H1 (cell line): Measurements from ENCODE around the gene ATP2B3. TPM values are rescaled to one million over a fixed set of nuclear protein-coding genes. Genes with fewer than 3 reads are reported as not detected.

Experiments used
- CTCF ChIA-PET: fragments of 300-600 bp; sonication (Branson Sonifier 250); formaldehyde crosslinking; loops from one replicate; lab custom pipeline; 2021; ENCODE audit not compliant: partially characterized antibody; lab: Charles Lee
- POLR2A ChIA-PET: fragments of 300-600 bp; sonication (Branson Sonifier 250); formaldehyde crosslinking; loops from one replicate; lab custom pipeline; 2021; ENCODE audit warnings: inconsistent platforms; ENCODE audit not compliant: partially characterized antibody; lab: Charles Lee
- DNase-seq, 2 experiments: peaks; one replicate each; pipeline versions ENCODE4 v3.0.0 to v3.0.0-alpha.2; 2010 to 2022; ENCODE audit warnings: low spot score in 2 of 2, low read depth in 1 of 2, mixed read lengths in 1 of 2
- FAIRE-seq: peaks from 2 replicates; lab custom pipeline; 2011; peaks lifted over from hg19 to GRCh38; lab: Jason Lieb, UNC
- H2AFZ ChIP-seq: 2 replicates; pipeline ENCODE4 v1.8.1; 2012; ENCODE audit warnings: low read length, inconsistent platforms
- H2AK5ac ChIP-seq: 2 replicates; pipeline ENCODE4 v1.6.1; 2013; ENCODE audit warnings: low read depth, low read length
- H2BK120ac ChIP-seq: replicated peaks from 2 replicates; pipeline ENCODE3; 2013; ENCODE audit warnings: low read depth, low read length, inconsistent platforms
- H2BK12ac ChIP-seq: 2 replicates; pipeline ENCODE4 v1.6.1; 2013; ENCODE audit warnings: low read depth, low read length
- H2BK15ac ChIP-seq: 2 replicates; pipeline ENCODE4 v1.6.1; 2013; ENCODE audit warnings: low read length
- H2BK20ac ChIP-seq: 2 replicates; pipeline ENCODE4 v1.6.1; 2013; ENCODE audit warnings: low read length
- H2BK5ac ChIP-seq: 2 replicates; pipeline ENCODE4 v1.6.1; 2013; ENCODE audit warnings: low read depth, low read length
- H3K14ac ChIP-seq: 2 replicates; pipeline ENCODE4 v1.6.1; 2013; ENCODE audit warnings: inconsistent platforms; ENCODE audit not compliant: insufficient read length
- H3K18ac ChIP-seq: 2 replicates; pipeline ENCODE4 v1.6.1; 2013; ENCODE audit warnings: low read length; ENCODE audit errors: extremely low read depth
- H3K23ac ChIP-seq: 2 replicates; pipeline ENCODE4 v1.6.1; 2013; ENCODE audit warnings: inconsistent platforms; ENCODE audit not compliant: insufficient read length
- H3K23me2 ChIP-seq: 2 replicates; pipeline ENCODE4 v1.6.1; 2013; ENCODE audit warnings: low read depth, low read length
- H3K27ac ChIP-seq: 2 replicates; pipeline ENCODE4 v1.6.1; 2011; ENCODE audit warnings: low read depth, low read length, inconsistent platforms
- H3K27me3 ChIP-seq, 4 experiments: replicated peaks in 1 of 4; 1 replicate in 1 of 4; 2 replicates in 3 of 4; pipeline versions ENCODE4 v1.6.1 to v1.8.1; 2011 to 2013; ENCODE audit warnings: low read length in 3 of 4, mild to moderate bottlenecking in 3 of 4, inconsistent platforms in 2 of 4, mixed read lengths in 2 of 4, moderate library complexity in 1 of 4; ENCODE audit not compliant: control insufficient read depth in 3 of 4, insufficient read depth in 3 of 4; ENCODE audit errors: extremely low read depth in 1 of 4
- H3K36me3 ChIP-seq, 4 experiments: 2 replicates each; pipeline versions ENCODE4 v1.6.1 to v1.8.1; 2011 to 2013; ENCODE audit warnings: mild to moderate bottlenecking in 4 of 4, low read length in 3 of 4, moderate library complexity in 2 of 4, control low read depth in 1 of 4, inconsistent platforms in 1 of 4; ENCODE audit not compliant: insufficient read depth in 4 of 4, control insufficient read depth in 2 of 4
- H3K4ac ChIP-seq: replicated peaks from 2 replicates; pipeline ENCODE3; 2013; ENCODE audit warnings: low read length, low read depth, mixed read lengths, inconsistent platforms; ENCODE audit not compliant: insufficient read length
- H3K4me1 ChIP-seq, 4 experiments: replicated peaks in 1 of 4; 1 replicate in 1 of 4; 2 replicates in 3 of 4; pipeline versions ENCODE4 v1.6.1 to v1.8.1; 2011 to 2013; ENCODE audit warnings: low read length in 3 of 4, inconsistent platforms in 2 of 4, mixed read lengths in 1 of 4; ENCODE audit not compliant: insufficient read depth in 4 of 4, control insufficient read depth in 3 of 4
- H3K4me2 ChIP-seq, 2 experiments: 2 replicates each; pipeline versions ENCODE4 v1.6.1 to v1.8.1; 2011 to 2013; ENCODE audit warnings: low read depth in 2 of 2, low read length in 2 of 2, control low read depth in 1 of 2, inconsistent platforms in 1 of 2, mild to moderate bottlenecking in 1 of 2; ENCODE audit not compliant: insufficient read depth in 1 of 2
- H3K4me3 ChIP-seq, 4 experiments: fragments of 200-600, 300-600 bp in 1 of 4; sonication (generic), shearing (Covaris generic), sonication (Bioruptor Twin) in 1 of 4; 2 replicates each; pipeline versions ENCODE4 v1.5.1 to v1.8.1; 2011 to 2016; ENCODE audit warnings: low read length in 4 of 4, low read depth in 3 of 4, control low read depth in 2 of 4, inconsistent platforms in 2 of 4, mild to moderate bottlenecking in 2 of 4, mixed read lengths in 1 of 4, moderate library complexity in 1 of 4; ENCODE audit not compliant: insufficient read depth in 2 of 4; ENCODE audit errors: extremely low read depth in 1 of 4
- H3K56ac ChIP-seq: replicated peaks from 2 replicates; pipeline ENCODE3; 2013; ENCODE audit warnings: low read depth, mild to moderate bottlenecking, mixed read lengths, low read length, inconsistent platforms; ENCODE audit not compliant: insufficient read length
- H3K79me1 ChIP-seq: 2 replicates; pipeline ENCODE4 v1.6.1; 2013; ENCODE audit warnings: low read depth, low read length, control low read depth
- H3K79me2 ChIP-seq, 2 experiments: 2 replicates each; pipeline versions ENCODE4 v1.6.1 to v1.8.1; 2012 to 2013; ENCODE audit warnings: low read length in 2 of 2, mild to moderate bottlenecking in 2 of 2, inconsistent platforms in 1 of 2; ENCODE audit not compliant: insufficient read depth in 2 of 2, control insufficient read depth in 1 of 2
- H3K9ac ChIP-seq, 4 experiments: replicated peaks in 1 of 4; 1 replicate in 1 of 4; 2 replicates in 3 of 4; pipeline versions ENCODE4 v1.6.1 to v1.8.1; 2011 to 2013; ENCODE audit warnings: low read depth in 3 of 4, low read length in 3 of 4, control low read depth in 2 of 4, mild to moderate bottlenecking in 2 of 4, moderate library complexity in 2 of 4, inconsistent platforms in 1 of 4; ENCODE audit errors: extremely low read depth in 1 of 4
- H3K9me3 ChIP-seq, 2 experiments: 2 replicates each; pipeline versions ENCODE4 v1.6.1 to v1.8.1; 2012 to 2013; ENCODE audit warnings: mild to moderate bottlenecking in 2 of 2, moderate library complexity in 2 of 2, control low read depth in 1 of 2, inconsistent platforms in 1 of 2, low read depth in 1 of 2, low read length in 1 of 2, mixed read lengths in 1 of 2; ENCODE audit not compliant: insufficient read depth in 2 of 2
- H4K20me1 ChIP-seq, 2 experiments: replicated peaks in 1 of 2; 2 replicates each; pipeline versions ENCODE3 to v1.8.1; 2011 to 2013; ENCODE audit warnings: inconsistent platforms in 2 of 2, low read length in 2 of 2, mild to moderate bottlenecking in 1 of 2; ENCODE audit not compliant: insufficient read depth in 2 of 2, control insufficient read depth in 1 of 2
- H4K5ac ChIP-seq: 2 replicates; pipeline ENCODE4 v1.6.1; 2013; ENCODE audit warnings: low read length, low read depth, mixed read lengths, inconsistent platforms; ENCODE audit not compliant: insufficient read length
- H4K8ac ChIP-seq: 2 replicates; pipeline ENCODE4 v1.8.0; 2013; ENCODE audit warnings: mild to moderate bottlenecking, moderate library complexity, low read length, inconsistent platforms; ENCODE audit not compliant: insufficient read depth; ENCODE audit errors: extremely low read depth
- H4K91ac ChIP-seq: replicated peaks from 2 replicates; pipeline ENCODE3; 2013; ENCODE audit warnings: low read length, mixed read lengths, inconsistent platforms; ENCODE audit not compliant: insufficient read length
- CREB1 ChIP-seq: IDR thresholded peaks from 2 replicates; pipeline ENCODE4 v1.6.1; 2012; ENCODE audit warnings: inconsistent platforms
- CTBP2 ChIP-seq: IDR thresholded peaks from 2 replicates; pipeline ENCODE4 v1.7.0; 2011; ENCODE audit warnings: borderline replicate concordance, mild to moderate bottlenecking, moderate library complexity, mixed read lengths, low read length; ENCODE audit not compliant: insufficient read depth, insufficient read length
- HDAC2 ChIP-seq, 2 experiments: fragments of 300-600 bp in 1 of 2; sonication (generic) in 1 of 2; IDR thresholded peaks; 2 replicates each; pipeline ENCODE4 v1.6.1; 2011 to 2012; ENCODE audit warnings: low read depth in 2 of 2, low read length in 2 of 2, mild to moderate bottlenecking in 2 of 2, moderate library complexity in 2 of 2, borderline replicate concordance in 1 of 2, inconsistent platforms in 1 of 2
- HDAC6 ChIP-seq: IDR thresholded peaks from one replicate; pipeline ENCODE4 v1.7.1; 2012; ENCODE audit warnings: low read depth, mild to moderate bottlenecking, inconsistent platforms, low read length, moderate library complexity
- POLR2AphosphoS5 ChIP-seq: IDR thresholded peaks from 2 replicates; pipeline ENCODE4 v1.6.1; 2011; ENCODE audit warnings: low read depth, low read length
- RXRA ChIP-seq: IDR thresholded peaks from 2 replicates; pipeline ENCODE4 v1.6.1; 2011; ENCODE audit warnings: low read depth, mild to moderate bottlenecking, low read length, moderate library complexity; ENCODE audit not compliant: insufficient read depth
- SAP30 ChIP-seq: fragments of 300-600 bp; sonication (generic); IDR thresholded peaks from 2 replicates; pipeline ENCODE4 v1.7.1; 2012; ENCODE audit warnings: low read length, moderate library complexity, mild to moderate bottlenecking, inconsistent platforms; ENCODE audit not compliant: insufficient read depth, insufficient replicate concordance
- SIRT6 ChIP-seq: IDR thresholded peaks from one replicate; pipeline ENCODE4 v1.7.1; 2012; ENCODE audit warnings: low read length, inconsistent platforms
- SP1 ChIP-seq: IDR thresholded peaks from 2 replicates; pipeline ENCODE4 v1.6.1; 2011; ENCODE audit warnings: low read depth, low read length
- WGBS, 2 experiments: shearing (Covaris generic) in 1 of 2; methylation state at CpG; one replicate each; pipeline versions ENCODE4 v1.1.6 to v1.1.7; 2013 to 2015; ENCODE audit warnings: low lambda C conversion rate in 2 of 2, mixed read lengths in 2 of 2, inconsistent platforms in 1 of 2, low coverage in 1 of 2, missing lambda C conversion rate in 1 of 2; ENCODE audit not compliant: insufficient replicate concordance in 2 of 2, insufficient coverage in 1 of 2, insufficient read length in 1 of 2; ENCODE audit errors: extremely low coverage in 1 of 2, missing lambda C conversion rate in 1 of 2; 5-methylcytosine and 5-hydroxymethylcytosine counted together
- polyA plus RNA-seq, 7 experiments: library from polyadenylated mRNA; depleted of rRNA in 3 of 7; stranded (reverse) in 5 of 7; unstranded in 2 of 7; fragments of >200 nt in 5 of 7; fragments of 200-250 nt in 2 of 7; gene quantifications; 1 replicate in 5 of 7; 2 replicates in 1 of 7; 4 replicates in 1 of 7; pipeline versions ENCODE4 v1.2.1 to v1.2.3, GENCODE V29; 2011 to 2013; ENCODE audit warnings: missing spikeins in 2 of 7, mixed read lengths in 2 of 7
- total RNA-seq: library from RNA; stranded (reverse); fragmentation: NEBNext Ultra II Directional; extraction: Animal tissue kit (Norgen Biotek cat#: 25700); gene quantifications from 2 replicates; pipeline ENCODE4 v1.2.1, GENCODE V29; 2021
- TF ChIP-seq, protein P1 (sequence below): IDR thresholded peaks from 2 replicates; pipeline ENCODE4 v1.6.1; 2011; ENCODE audit warnings: low read depth, mild to moderate bottlenecking, low read length; ENCODE audit not compliant: insufficient read depth

ATP2B3 gene
- total and polyA plus RNA-seq, 2 of the 8 experiments (the other 6 are each of a cell fraction or from before 2014, with no cell fraction given), result 0.14 to 0.19 TPM

DNA sequence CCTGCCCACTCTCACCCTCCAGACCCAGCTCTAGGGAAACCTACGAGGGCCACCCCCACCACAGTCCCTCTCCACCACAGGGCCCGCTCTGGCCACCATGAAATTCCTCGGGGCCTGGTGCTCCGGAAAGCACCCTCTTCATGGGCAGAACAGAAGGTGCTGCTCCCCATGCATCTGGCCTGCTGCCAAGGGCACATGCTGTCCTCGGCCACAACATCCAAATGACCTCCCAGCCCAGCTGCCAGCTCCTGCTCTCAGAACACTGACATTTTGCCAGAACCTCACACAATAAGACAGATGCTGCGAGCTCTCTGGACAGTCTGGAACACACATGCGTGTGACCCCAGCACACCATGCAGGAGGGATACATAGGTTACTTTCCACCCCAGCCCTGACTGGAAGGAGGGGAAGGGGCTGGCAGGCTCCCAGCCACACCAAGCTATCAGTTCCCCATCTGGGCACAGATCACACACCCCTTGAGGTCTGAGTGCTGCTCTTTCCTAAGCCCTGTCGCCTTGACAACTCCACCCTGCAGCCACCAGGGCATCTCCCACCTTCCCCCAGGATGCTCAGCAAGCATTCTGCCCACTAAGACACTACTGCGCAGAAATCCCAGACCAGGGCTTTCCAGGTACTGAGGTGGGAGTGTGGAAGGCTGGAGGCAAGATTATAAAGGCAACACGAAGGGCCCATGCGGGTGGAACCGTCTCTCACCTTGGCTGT, 75.7 kb downstream of the ATP2B3 start:
- Histone ChIP-seq H2BK120ac (no peak overlapping the region), H2AFZ (no peak overlapping the region), H3K27ac (no peak overlapping the region), H3K36me3 (0 out of 8 replicates have a peak, but pooled peaks cover 0 to 3% (median 0%) of the 10 kb centered on the region in 4 experiments), H2BK20ac (no peak overlapping the region), H3K9me3 (no peaks in the 10 kb centered on the region), H3K4me2 (no peak overlapping the region), H2AK5ac (no peak overlapping the region), H3K4me3 (no peak overlapping the region), H3K14ac (no peak overlapping the region), H4K20me1 (peaks cover 0 to 3% of the 10 kb centered on the region in 2 experiments), H3K79me1 (no peaks in the 10 kb centered on the region), H4K8ac (no peak overlapping the region), H3K18ac (no peak overlapping the region), H3K23ac (no peak overlapping the region), H3K56ac (no peak overlapping the region), H2BK5ac (no peak overlapping the region), H3K9ac (no peak overlapping the region), H3K27me3 (no peaks in the 10 kb centered on the region; a peak in 2 of 7 replicates), H4K91ac (no peak overlapping the region), H2BK15ac (no peak overlapping the region), H3K79me2 (peaks cover 0 to 5% of the 10 kb centered on the region in 2 experiments; a peak in 1 of 4 replicates), H3K23me2 (no peaks in the 10 kb centered on the region), H3K4ac (no peak overlapping the region), H4K5ac (no peak overlapping the region), H2BK12ac (no peak overlapping the region), H3K4me1 (no peaks in the 10 kb centered on the region)
- FAIRE-seq, result no peak
- POLR2A ChIA-PET, result no interaction called here
- no peak for DNase-seq
- CTCF ChIA-PET, result interaction anchor here (1.0 to 1.7 kb wide), 4 partner anchors 12 to 76 kb away, joined by 4 to 6 read pairs (median 4); no protein-coding TSS in a partner anchor
- whole genome bisulfite sequencing, 2 experiments, result 84% methylated on average over 7 of the region's 12 CpGs; no CpG with 5 or more reads in 1 of the 2 experiments
- TF ChIP-seq CTBP2 (no peak), SIRT6 (no peak), RXRA (no peak), HDAC6 (no peak), HDAC2 (IDR thresholded peaks at IDR 0.05; ENCODE audit: borderline replicate concordance in 1 of 2, low read depth in 2 of 2, low read length in 2 of 2) (no peak), SAP30 (no peak), POLR2AphosphoS5 (no peak), SP1 (no peak), CREB1 (no peak)
- TF ChIP-seq, protein P1, sequence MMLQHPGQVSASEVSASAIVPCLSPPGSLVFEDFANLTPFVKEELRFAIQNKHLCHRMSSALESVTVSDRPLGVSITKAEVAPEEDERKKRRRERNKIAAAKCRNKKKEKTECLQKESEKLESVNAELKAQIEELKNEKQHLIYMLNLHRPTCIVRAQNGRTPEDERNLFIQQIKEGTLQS, result no peak
